ENCODE measurements around the gene GRIN2D. TPM values are rescaled to one million over a fixed set of nuclear protein-coding genes. Genes with fewer than 3 reads are reported as not detected.

The GRIN2D gene
- total RNA-seq, 1 donor from 2014 or later = under 0.01 TPM

DNA sequence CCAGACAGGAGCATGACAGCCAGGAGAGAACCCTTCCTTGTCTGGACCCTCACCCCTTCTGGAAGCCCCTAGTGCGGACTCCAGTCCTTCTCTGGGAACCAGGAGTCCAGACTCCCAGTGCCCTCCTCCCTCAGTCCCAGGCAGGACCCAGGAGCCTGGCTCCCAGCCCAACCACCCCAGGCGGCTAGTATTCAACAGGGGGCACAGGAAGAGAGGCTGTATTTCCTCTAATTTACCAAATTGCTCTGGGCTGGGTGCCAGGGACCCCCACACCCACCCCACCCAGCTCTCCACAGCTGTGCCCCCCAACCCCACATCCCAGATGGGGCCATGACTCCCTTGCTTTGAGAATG is 3.3 kb downstream of the GRIN2D start:
- Histone ChIP-seq H3K36me3 (ENCODE audit: control insufficient read depth, insufficient read depth, low read length) (no peaks in the 10 kb centered on the region), H3K4me3 (ENCODE audit: low read depth, low read length) (no peak overlapping the region), H3K27me3 (ENCODE audit: control insufficient read depth, insufficient read depth, low read length) (peaks cover 18% of the 10 kb centered on the region)
- no peak for FAIRE-seq
- no peak for DNase-seq (ENCODE audit: low read depth)
- TF ChIP-seq, protein P1, sequence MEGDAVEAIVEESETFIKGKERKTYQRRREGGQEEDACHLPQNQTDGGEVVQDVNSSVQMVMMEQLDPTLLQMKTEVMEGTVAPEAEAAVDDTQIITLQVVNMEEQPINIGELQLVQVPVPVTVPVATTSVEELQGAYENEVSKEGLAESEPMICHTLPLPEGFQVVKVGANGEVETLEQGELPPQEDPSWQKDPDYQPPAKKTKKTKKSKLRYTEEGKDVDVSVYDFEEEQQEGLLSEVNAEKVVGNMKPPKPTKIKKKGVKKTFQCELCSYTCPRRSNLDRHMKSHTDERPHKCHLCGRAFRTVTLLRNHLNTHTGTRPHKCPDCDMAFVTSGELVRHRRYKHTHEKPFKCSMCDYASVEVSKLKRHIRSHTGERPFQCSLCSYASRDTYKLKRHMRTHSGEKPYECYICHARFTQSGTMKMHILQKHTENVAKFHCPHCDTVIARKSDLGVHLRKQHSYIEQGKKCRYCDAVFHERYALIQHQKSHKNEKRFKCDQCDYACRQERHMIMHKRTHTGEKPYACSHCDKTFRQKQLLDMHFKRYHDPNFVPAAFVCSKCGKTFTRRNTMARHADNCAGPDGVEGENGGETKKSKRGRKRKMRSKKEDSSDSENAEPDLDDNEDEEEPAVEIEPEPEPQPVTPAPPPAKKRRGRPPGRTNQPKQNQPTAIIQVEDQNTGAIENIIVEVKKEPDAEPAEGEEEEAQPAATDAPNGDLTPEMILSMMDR (IDR thresholded peaks at IDR 0.05; ENCODE audit: insufficient read depth, low read length, severe bottlenecking) = no peak

DNA sequence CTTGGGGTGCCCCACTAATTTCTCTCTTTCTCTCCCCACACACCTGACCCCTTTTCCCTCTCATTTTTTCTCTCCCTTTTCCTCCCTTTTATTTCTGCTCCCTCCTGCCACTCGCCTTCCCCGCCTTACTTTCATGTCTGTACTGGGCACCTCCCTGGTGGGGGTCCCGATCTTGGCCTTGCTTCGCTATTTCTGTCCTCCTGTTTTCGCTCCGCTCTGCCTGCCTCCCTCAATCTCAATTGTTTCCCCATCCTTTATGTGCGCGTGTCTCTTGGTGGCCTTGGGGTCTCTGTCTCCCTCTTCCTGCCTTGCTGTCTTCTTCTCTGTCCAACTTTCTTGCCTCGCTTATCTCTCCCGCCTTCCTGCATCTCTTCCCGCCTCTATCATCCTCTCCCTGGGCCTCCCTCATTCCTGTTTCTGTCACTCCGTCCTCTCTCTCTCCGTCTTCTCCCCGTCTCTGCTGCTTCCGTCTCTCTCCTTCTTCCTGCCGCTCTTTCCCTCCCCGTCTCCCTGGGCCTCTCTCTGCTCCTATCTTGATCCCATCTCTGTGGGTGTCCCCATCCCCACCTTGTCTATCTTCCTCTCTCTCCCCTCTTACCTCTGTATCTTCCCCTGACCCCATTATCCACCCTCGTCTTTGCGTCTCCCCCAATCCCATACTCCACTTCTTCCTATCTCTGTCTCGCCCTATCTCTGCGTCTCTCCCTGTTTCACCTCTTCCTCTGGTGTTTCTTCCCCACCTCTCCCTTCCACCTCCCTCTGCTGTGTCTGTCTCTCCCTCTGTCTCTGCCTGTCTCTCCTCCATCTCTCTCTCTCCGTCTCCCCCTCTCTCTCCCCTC is 4.0 kb downstream of the GRIN2D start:
- Histone ChIP-seq H3K27me3 (ENCODE audit: control insufficient read depth, insufficient read depth, low read length) (peaks cover 18% of the 10 kb centered on the region), H3K36me3 (ENCODE audit: control insufficient read depth, insufficient read depth, low read length) (no peaks in the 10 kb centered on the region), H3K4me3 (ENCODE audit: low read depth, low read length) (peak overlapping the region; percentile 54)
- FAIRE-seq (no peak), DNase-seq (ENCODE audit: low read depth) (no peak)
- TF ChIP-seq, protein P1 (IDR thresholded peaks at IDR 0.05; ENCODE audit: insufficient read depth, low read length, severe bottlenecking) = no peak

DNA sequence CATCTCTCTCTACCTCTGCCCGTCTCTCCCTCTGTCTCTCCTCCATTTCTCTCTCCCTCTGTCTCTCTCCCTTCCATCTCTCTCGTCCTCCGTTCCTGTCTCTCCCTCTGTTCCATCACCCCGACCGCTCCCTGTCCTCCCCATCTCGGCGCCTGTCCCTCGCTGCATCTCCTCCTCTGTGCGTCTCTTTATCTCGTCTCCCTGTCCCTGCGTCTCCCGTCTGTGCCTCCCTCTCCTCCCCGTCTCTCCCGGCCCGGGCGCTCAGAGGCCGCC is 4.6 kb downstream of the GRIN2D start:
- FAIRE-seq = no peak
- peaks cover 18% of the 10 kb centered on the region for H3K27me3 ChIP-seq (ENCODE audit: control insufficient read depth, insufficient read depth, low read length)

DNA sequence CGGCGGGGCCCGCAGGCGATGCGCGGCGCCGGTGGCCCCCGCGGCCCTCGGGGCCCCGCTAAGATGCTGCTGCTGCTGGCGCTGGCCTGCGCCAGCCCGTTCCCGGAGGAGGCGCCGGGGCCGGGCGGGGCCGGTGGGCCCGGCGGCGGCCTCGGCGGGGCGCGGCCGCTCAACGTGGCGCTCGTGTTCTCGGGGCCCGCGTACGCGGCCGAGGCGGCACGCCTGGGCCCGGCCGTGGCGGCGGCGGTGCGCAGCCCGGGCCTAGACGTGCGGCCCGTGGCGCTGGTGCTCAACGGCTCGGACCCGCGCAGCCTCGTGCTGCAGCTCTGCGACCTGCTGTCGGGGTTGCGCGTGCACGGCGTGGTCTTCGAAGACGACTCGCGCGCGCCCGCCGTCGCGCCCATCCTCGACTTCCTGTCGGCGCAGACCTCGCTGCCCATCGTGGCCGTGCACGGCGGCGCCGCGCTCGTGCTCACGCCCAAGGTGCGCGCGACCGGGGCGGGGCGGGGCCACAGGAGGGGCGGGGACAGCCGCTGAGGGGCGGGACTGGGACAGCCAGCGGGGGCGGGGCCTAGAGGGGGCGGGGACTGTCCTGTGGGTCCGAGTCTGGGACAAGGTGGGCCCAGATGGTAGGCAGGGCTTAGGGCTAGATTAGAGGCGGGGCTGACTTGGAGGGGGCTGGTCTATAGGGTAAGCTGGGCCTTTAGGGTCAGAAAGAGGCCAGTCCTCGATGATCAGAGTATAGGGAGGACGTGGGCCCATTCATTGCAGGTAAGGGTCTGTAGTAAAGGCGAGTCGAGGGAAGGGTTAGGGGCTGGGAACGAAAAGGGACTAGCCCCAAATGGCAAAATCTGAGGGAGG is 5.1 kb downstream of the GRIN2D start:
- FAIRE-seq (no peak), DNase-seq (ENCODE audit: low read depth) (peak; percentile 63)
- TF ChIP-seq, protein P1 (IDR thresholded peaks at IDR 0.05; ENCODE audit: insufficient read depth, low read length, severe bottlenecking) = no peak

More for the DNA sequence above, 4.6 kb downstream of the GRIN2D start:
- peak overlapping the region; percentile 54 for H3K4me3 ChIP-seq (ENCODE audit: low read depth, low read length)
- no peaks in the 10 kb centered on the region for H3K36me3 ChIP-seq (ENCODE audit: control insufficient read depth, insufficient read depth, low read length)
- TF ChIP-seq, protein P1 (IDR thresholded peaks at IDR 0.05; ENCODE audit: insufficient read depth, low read length, severe bottlenecking) = no peak
- DNase-seq (ENCODE audit: low read depth) = no peak

DNA sequence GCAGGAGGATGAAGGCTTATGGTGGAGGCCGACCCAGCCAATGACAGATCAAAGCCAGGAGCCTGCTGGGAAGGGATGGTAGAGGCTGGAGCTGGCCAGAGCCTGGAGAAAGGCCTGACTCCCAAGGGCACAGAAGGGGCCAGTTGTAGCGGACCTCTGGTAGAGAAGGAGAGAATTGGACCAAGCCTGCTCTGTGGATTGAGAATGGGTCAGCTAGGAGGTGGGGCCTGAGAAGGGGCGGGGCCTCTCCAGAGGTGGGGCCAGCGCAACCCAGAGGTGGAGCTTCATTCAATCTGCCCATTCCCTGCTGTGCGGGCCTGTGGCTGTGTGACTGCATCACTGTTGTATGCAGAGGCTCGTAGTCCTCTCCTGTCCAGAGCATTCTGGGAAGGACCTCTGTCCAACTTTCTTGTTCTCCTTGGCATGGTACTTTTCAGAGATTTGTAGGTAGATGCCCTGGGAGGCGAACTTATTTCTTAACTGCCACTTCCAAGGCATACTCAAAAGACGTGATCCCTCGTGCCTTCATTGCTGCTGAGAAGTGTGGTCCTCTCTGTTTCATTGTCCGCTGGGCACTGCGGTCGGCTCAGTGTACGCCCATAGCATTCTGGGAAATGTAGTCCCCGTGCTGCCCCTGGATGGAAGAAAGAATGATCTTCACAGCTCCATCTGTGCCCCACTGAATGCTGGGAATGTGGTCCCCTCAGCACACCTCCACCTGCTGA is 6.7 kb downstream of the GRIN2D start:
- no peaks in the 10 kb centered on the region for H3K36me3 ChIP-seq (ENCODE audit: control insufficient read depth, insufficient read depth, low read length)
- no peak for FAIRE-seq
- H3K27me3 ChIP-seq (ENCODE audit: control insufficient read depth, insufficient read depth, low read length) = peaks cover 9% of the 10 kb centered on the region
- DNase-seq (ENCODE audit: low read depth) = peak; percentile 53
- TF ChIP-seq, protein P1 (IDR thresholded peaks at IDR 0.05; ENCODE audit: insufficient read depth, low read length, severe bottlenecking) = no peak
- peak overlapping the region; percentile 5 for H3K4me3 ChIP-seq (ENCODE audit: low read depth, low read length)

More for the DNA sequence above, 5.1 kb downstream of the GRIN2D start:
- H3K36me3 ChIP-seq (ENCODE audit: control insufficient read depth, insufficient read depth, low read length) = no peaks in the 10 kb centered on the region
- peaks cover 18% of the 10 kb centered on the region for H3K27me3 ChIP-seq (ENCODE audit: control insufficient read depth, insufficient read depth, low read length)
- peak overlapping the region; percentile 54 for H3K4me3 ChIP-seq (ENCODE audit: low read depth, low read length)

Measured in bronchial epithelial cell (primary cell).